ENCODE data around the gene CACNA1C. TPM values are rescaled to one million over a fixed set of nuclear protein-coding genes. Genes with fewer than 3 reads are reported as not detected.

Gene CACNA1C
- total RNA-seq, 4 donors from 2014 or later: 9.7 to 42.1 (median 18.1) TPM

- Histone ChIP-seq H3K9me3 (no peaks in the 10 kb centered on the region), H3K4me1 (peaks cover 0 to 2% (median 0%) of the 10 kb centered on the region in 4 donors), H3K4me3 (no peak overlapping the region), H3K27me3 (no peaks in the 10 kb centered on the region), H3K36me3 (no peaks in the 10 kb centered on the region), H3K27ac (peak overlapping the region in 2 of 4 donors; percentile 2 to 33)
- TF ChIP-seq POLR2A (IDR thresholded peaks at IDR 0.05) (no peak), CTCF (IDR thresholded peaks at IDR 0.05) (no peak)
- DNase-seq: peak in 1 of 3 donors; percentile 16
Measured at GRCh38 chr12:2118481-2119255, 65.9 kb downstream of the CACNA1C start.

- no peak for TF ChIP-seq CTCF (IDR thresholded peaks at IDR 0.05)
- no peak for TF ChIP-seq POLR2A (IDR thresholded peaks at IDR 0.05)
- H3K27ac ChIP-seq: peak overlapping the region in 2 of 4 donors; percentile 2 to 33
- no peak overlapping the region for H3K4me3 ChIP-seq
- no peak for DNase-seq
- H3K27me3 ChIP-seq: no peaks in the 10 kb centered on the region
- no peaks in the 10 kb centered on the region for H3K36me3 ChIP-seq
- no peaks in the 10 kb centered on the region for H3K9me3 ChIP-seq
- H3K4me1 ChIP-seq: no peaks in the 10 kb centered on the region
Measured at GRCh38 chr12:2119266-2119665, 66.5 kb downstream of the CACNA1C start.

GRCh38 chr12:2120982-2121758 is 68.4 kb downstream of the CACNA1C start:
- Histone ChIP-seq H3K27me3 (no peaks in the 10 kb centered on the region), H3K27ac (no peak overlapping the region), H3K36me3 (no peaks in the 10 kb centered on the region), H3K9me3 (no peaks in the 10 kb centered on the region), H3K4me3 (no peak overlapping the region), H3K4me1 (no peaks in the 10 kb centered on the region)
- DNase-seq: peak in 1 of 3 donors; percentile 26
- TF ChIP-seq CTCF (IDR thresholded peaks at IDR 0.05): no peak
- no peak for TF ChIP-seq POLR2A (IDR thresholded peaks at IDR 0.05)

- Histone ChIP-seq H3K36me3 (no peaks in the 10 kb centered on the region), H3K4me3 (no peak overlapping the region), H3K27me3 (no peaks in the 10 kb centered on the region), H3K4me1 (no peaks in the 10 kb centered on the region), H3K9me3 (no peaks in the 10 kb centered on the region), H3K27ac (no peak overlapping the region)
- TF ChIP-seq CTCF (IDR thresholded peaks at IDR 0.05): no peak
- no peak for TF ChIP-seq POLR2A (IDR thresholded peaks at IDR 0.05)
- peak in 1 of 3 donors; percentile 43 for DNase-seq
Measured at GRCh38 chr12:2124466-2125023, 71.8 kb downstream of the CACNA1C start.

GRCh38 chr12:2125651-2126522 is 73.1 kb downstream of the CACNA1C start:
- TF ChIP-seq POLR2A (IDR thresholded peaks at IDR 0.05) (no peak), CTCF (IDR thresholded peaks at IDR 0.05) (no peak)
- Histone ChIP-seq H3K4me1 (no peaks in the 10 kb centered on the region), H3K9me3 (no peaks in the 10 kb centered on the region), H3K27me3 (no peaks in the 10 kb centered on the region), H3K27ac (no peak overlapping the region), H3K4me3 (no peak overlapping the region), H3K36me3 (no peaks in the 10 kb centered on the region)
- DNase-seq: no peak
